Measurements from ENCODE around the gene IL15RA. TPM values are rescaled to one million over a fixed set of nuclear protein-coding genes. Genes with fewer than 3 reads are reported as not detected.

The IL15RA gene
- total RNA-seq, 4 donors from 2014 or later: 13.1 to 17.6 (median 15.6) TPM

GRCh38 chr10:5971315-5971832, 6.0 kb downstream of the IL15RA start:
- DNase-seq (peak in 1 of 2 donors; percentile 24), ATAC-seq (peak; percentile 47 to 73)
- TF ChIP-seq CTCF (IDR thresholded peaks at IDR 0.05 in 4 of 5, conservative IDR thresholded peaks at IDR 0.05 in 1 of 5) (no peak), POLR2A (IDR thresholded peaks at IDR 0.05) (no peak)
- intact Hi-C loops (cut with DNase I; ENCODE audit: low total_unique reads) (no loop called here), in situ Hi-C loops (cut with MboI; ENCODE audit: low sequenced_read_pairs in 4 of 4) (no loop called here)
- no peaks in the 10 kb centered on the region for H3K27me3 ChIP-seq
- no peaks in the 10 kb centered on the region for H3K9me3 ChIP-seq
- H3K4me1 ChIP-seq: peaks cover 0 to 29% of the 10 kb centered on the region in 2 donors
- no peak overlapping the region for H3K4me3 ChIP-seq
- peak overlapping the region; percentile 64 to 70 (median 68) for H3K27ac ChIP-seq
- no peaks in the 10 kb centered on the region for H3K36me3 ChIP-seq

GRCh38 chr10:5970527-5970926, 6.8 kb downstream of the IL15RA start:
- H3K27ac ChIP-seq: peak overlapping the region; percentile 64 to 70 (median 68)
- intact Hi-C loops (cut with DNase I; ENCODE audit: low total_unique reads) (no loop called here), in situ Hi-C loops (cut with MboI; ENCODE audit: low sequenced_read_pairs in 4 of 4) (no loop called here)
- H3K27me3 ChIP-seq: no peaks in the 10 kb centered on the region
- H3K9me3 ChIP-seq: no peaks in the 10 kb centered on the region
- no peak for TF ChIP-seq POLR2A (IDR thresholded peaks at IDR 0.05)
- TF ChIP-seq CTCF (IDR thresholded peaks at IDR 0.05 in 4 of 5, conservative IDR thresholded peaks at IDR 0.05 in 1 of 5): no peak
- no peak for ATAC-seq
- H3K4me1 ChIP-seq: peaks cover 0 to 21% of the 10 kb centered on the region in 2 donors
- DNase-seq: no peak
- H3K4me3 ChIP-seq: no peak overlapping the region
- peaks cover 0 to 4% of the 10 kb centered on the region in 2 donors for H3K36me3 ChIP-seq

- H3K4me1 ChIP-seq: peaks cover 0 to 18% of the 10 kb centered on the region in 2 donors
These were observed 7.3 kb downstream of the IL15RA start for GRCh38 chr10:5970066-5970465.

GRCh38 chr10:5968681-5969453, 8.5 kb downstream of the IL15RA start:
- no peaks in the 10 kb centered on the region for H3K9me3 ChIP-seq
- ATAC-seq: no peak
- H3K4me3 ChIP-seq: no peak overlapping the region
- H3K4me1 ChIP-seq: peaks cover 0 to 18% of the 10 kb centered on the region in 2 donors
- no peak for DNase-seq
- H3K27me3 ChIP-seq: no peaks in the 10 kb centered on the region
- peaks cover 0 to 6% of the 10 kb centered on the region in 2 donors for H3K36me3 ChIP-seq
- intact Hi-C loops (cut with DNase I; ENCODE audit: low total_unique reads): no loop called here
- H3K27ac ChIP-seq: no peak overlapping the region
- TF ChIP-seq CTCF (IDR thresholded peaks at IDR 0.05 in 4 of 5, conservative IDR thresholded peaks at IDR 0.05 in 1 of 5): no peak
- no peak for TF ChIP-seq POLR2A (IDR thresholded peaks at IDR 0.05)
- in situ Hi-C loops (cut with MboI; ENCODE audit: low sequenced_read_pairs in 4 of 4): no loop called here

More at GRCh38 chr10:5970066-5970465, 7.3 kb downstream of the IL15RA start:
- H3K36me3 ChIP-seq: peaks cover 0 to 6% of the 10 kb centered on the region in 2 donors
- intact Hi-C loops (cut with DNase I; ENCODE audit: low total_unique reads): no loop called here
- no peak overlapping the region for H3K4me3 ChIP-seq
- in situ Hi-C loops (cut with MboI; ENCODE audit: low sequenced_read_pairs in 4 of 4): no loop called here
- ATAC-seq (no peak), DNase-seq (no peak)
- H3K27ac ChIP-seq: peak overlapping the region in 2 of 4 donors; percentile 67 to 69
- TF ChIP-seq CTCF (IDR thresholded peaks at IDR 0.05 in 4 of 5, conservative IDR thresholded peaks at IDR 0.05 in 1 of 5): no peak
- TF ChIP-seq POLR2A (IDR thresholded peaks at IDR 0.05): no peak
- H3K9me3 ChIP-seq: no peaks in the 10 kb centered on the region
- no peaks in the 10 kb centered on the region for H3K27me3 ChIP-seq
